Endothelial cell of umbilical vein (primary cell): ENCODE results near the gene FTO. TPM values are rescaled to one million over a fixed set of nuclear protein-coding genes. Genes with fewer than 3 reads are reported as not detected.

Source experiments
- BruUV-seq: library from RNA; stranded (reverse); fragments of 400-500 nt; replicated peaks from 2 replicates; lab custom pipeline; 2021; lab: Mats Ljungman, UMichigan
- CTCF ChIA-PET: fragments of 300-600, 350-600 bp; sonication (Branson Sonifier 250); formaldehyde crosslinking; loops from one replicate; lab custom pipeline; 2021; ENCODE audit warnings: antibody characterized with exemption, inconsistent platforms; lab: Charles Lee
- POLR2A ChIA-PET: fragments of 300-600, 350-600 bp; sonication (Branson Sonifier 250); formaldehyde crosslinking; loops from one replicate; lab custom pipeline; 2021; ENCODE audit warnings: antibody characterized with exemption, inconsistent platforms; lab: Charles Lee
- DNase-seq: peaks from one replicate; pipeline ENCODE4 v3.0.0-alpha.2; 2011; ENCODE audit warnings: low read depth, low spot score
- FAIRE-seq: peaks from 2 replicates; lab custom pipeline; 2011; peaks lifted over from hg19 to GRCh38; lab: Jason Lieb, UNC
- H2AFZ ChIP-seq: 2 replicates; pipeline ENCODE4 v1.6.0; 2012; ENCODE audit warnings: low read depth, low read length, control low read depth, inconsistent platforms
- H3K27ac ChIP-seq: 2 replicates; pipeline ENCODE4 v1.5.1; 2011; ENCODE audit warnings: low read depth, mild to moderate bottlenecking, control low read depth, low read length, moderate library complexity; ENCODE audit not compliant: insufficient read depth
- H3K27me3 ChIP-seq, 2 experiments: 2 replicates each; pipeline versions ENCODE4 v1.6.0 to v1.6.1; 2011; ENCODE audit warnings: low read length in 2 of 2, mixed read lengths in 1 of 2; ENCODE audit not compliant: control insufficient read depth in 2 of 2, insufficient read depth in 2 of 2
- H3K36me3 ChIP-seq, 2 experiments: 2 replicates in 1 of 2; 3 replicates in 1 of 2; pipeline ENCODE4 v1.5.1; 2011; ENCODE audit warnings: low read length in 2 of 2, mild to moderate bottlenecking in 1 of 2, moderate library complexity in 1 of 2; ENCODE audit not compliant: control insufficient read depth in 2 of 2, insufficient read depth in 2 of 2; ENCODE audit errors: extremely low read depth in 1 of 2
- H3K4me1 ChIP-seq: 3 replicates; pipeline ENCODE4 v1.5.1; 2011; ENCODE audit warnings: mild to moderate bottlenecking, low read length; ENCODE audit not compliant: control insufficient read depth, insufficient read depth; ENCODE audit errors: extremely low read depth
- H3K4me2 ChIP-seq: 2 replicates; pipeline ENCODE4 v1.6.1; 2011; ENCODE audit warnings: low read length, control low read depth, mixed read lengths; ENCODE audit not compliant: insufficient read depth
- H3K4me3 ChIP-seq, 3 experiments: fragments of 200-600 bp in 1 of 3; sonication (generic), shearing (Covaris generic) in 1 of 3; replicated peaks in 1 of 3; 2 replicates each; pipeline ENCODE4 v1.5.1; 2011 to 2016; ENCODE audit warnings: control low read depth in 3 of 3, low read length in 3 of 3, mild to moderate bottlenecking in 2 of 3, inconsistent platforms in 1 of 3, low read depth in 1 of 3, moderate library complexity in 1 of 3; ENCODE audit not compliant: insufficient read depth in 1 of 3
- H3K79me2 ChIP-seq: 2 replicates; pipeline ENCODE4 v1.6.0; 2012; ENCODE audit warnings: low read length, inconsistent platforms; ENCODE audit not compliant: control insufficient read depth, insufficient read depth
- H3K9ac ChIP-seq: replicated peaks from 2 replicates; pipeline ENCODE3; 2011; ENCODE audit warnings: low read length, control low read depth; ENCODE audit not compliant: insufficient read depth; ENCODE audit errors: extremely low read depth
- H3K9me1 ChIP-seq: replicated peaks from 3 replicates; pipeline ENCODE4 v1.6.0; 2011; ENCODE audit warnings: mild to moderate bottlenecking, low read length; ENCODE audit not compliant: control insufficient read depth, insufficient read depth; ENCODE audit errors: extremely low read depth
- H3K9me3 ChIP-seq: replicated peaks from 2 replicates; pipeline ENCODE4 v1.5.1; 2012; ENCODE audit warnings: low read length, inconsistent platforms; ENCODE audit not compliant: control insufficient read depth, insufficient read depth
- H4K20me1 ChIP-seq: replicated peaks from 2 replicates; pipeline ENCODE3; 2011; ENCODE audit warnings: mild to moderate bottlenecking, low read length; ENCODE audit not compliant: control insufficient read depth, insufficient read depth; ENCODE audit errors: extremely low read depth
- CTCF ChIP-seq, 2 donors: IDR thresholded peaks; 1 replicate in 1 of 2; 2 replicates in 1 of 2; pipeline ENCODE4 v1.5.1; 2011; ENCODE audit warnings: low read length in 2 of 2, mild to moderate bottlenecking in 2 of 2, moderate library complexity in 2 of 2, control low read depth in 1 of 2, inconsistent platforms in 1 of 2, low read depth in 1 of 2; ENCODE audit not compliant: insufficient read depth in 1 of 2; ENCODE audit errors: extremely low read depth in 1 of 2
- EZH2 ChIP-seq: IDR thresholded peaks from 2 replicates; pipeline ENCODE4 v1.6.1; 2012; ENCODE audit warnings: borderline replicate concordance, low read depth, mild to moderate bottlenecking, moderate library complexity, low read length, inconsistent platforms; ENCODE audit not compliant: severe bottlenecking
- FOS ChIP-seq: IDR thresholded peaks from 2 replicates; pipeline ENCODE4 v1.6.1; 2011; ENCODE audit warnings: mild to moderate bottlenecking, low read length, moderate library complexity, borderline replicate concordance; ENCODE audit not compliant: insufficient read depth
- GATA2 ChIP-seq: IDR thresholded peaks from 2 replicates; pipeline ENCODE4 v1.7.0; 2011; ENCODE audit warnings: low read depth, mild to moderate bottlenecking, moderate library complexity, mixed read lengths, low read length; ENCODE audit not compliant: insufficient read length, insufficient read depth
- JUN ChIP-seq: IDR thresholded peaks from 2 replicates; pipeline ENCODE4 v1.6.1; 2011; ENCODE audit warnings: borderline replicate concordance, low read depth; ENCODE audit not compliant: insufficient read length, insufficient read depth
- MAX ChIP-seq: IDR thresholded peaks from 2 replicates; pipeline ENCODE4 v1.6.1; 2011; ENCODE audit not compliant: insufficient read depth, insufficient read length
- MYC ChIP-seq: IDR thresholded peaks from one replicate; pipeline ENCODE4 v1.6.1; 2011; ENCODE audit warnings: mild to moderate bottlenecking, low read depth, low read length
- POLR2A ChIP-seq: IDR thresholded peaks from 2 replicates; pipeline ENCODE4 v1.6.1; 2012; ENCODE audit warnings: low read depth, mild to moderate bottlenecking, control low read depth, low read length
- POLR2AphosphoS5 ChIP-seq: IDR thresholded peaks from 2 replicates; pipeline ENCODE4 v1.6.1; 2012; ENCODE audit warnings: low read depth, mild to moderate bottlenecking, control low read depth, low read length, moderate library complexity; ENCODE audit not compliant: insufficient read depth
- dilution Hi-C: fragments of 300-500 bp; cut with MboI; formaldehyde crosslinking; loops from one replicate; pipeline ENCODE4 v1.15.0; 2019; ENCODE audit warnings: low sequenced_read_pairs; ENCODE audit not compliant: extremely low pct_ligation_motif_present
- intact Hi-C: fragments of 100-400 bp; cut with micrococcal nuclease; formaldehyde crosslinking; loops from one replicate; pipeline ENCODE4 v1.10.0; 2022
- polyA plus RNA-seq, 4 experiments: library from polyadenylated mRNA; depleted of rRNA in 3 of 4; stranded (reverse) in 3 of 4; unstranded in 1 of 4; fragments of >200 nt; gene quantifications; 2 replicates each; pipeline versions ENCODE4 v1.2.1 to v1.2.3, GENCODE V29; 2011 to 2012; ENCODE audit warnings: missing spikeins in 1 of 4
- total RNA-seq: library from RNA; stranded (reverse); gene quantifications from 2 replicates; pipeline ENCODE4 v1.2.3, GENCODE V29; 2021

Gene FTO
- total and polyA plus RNA-seq, 2 donors (not counting 3 experiments of a cell fraction or from before 2014, with no cell fraction given): 48.6 to 87.1 TPM

- Histone ChIP-seq H3K27me3 (no peaks in the 10 kb centered on the region), H3K4me3 (no peak overlapping the region), H3K9me3 (no peaks in the 10 kb centered on the region), H3K27ac (no peak overlapping the region), H3K9ac (no peak overlapping the region), H3K9me1 (no peaks in the 10 kb centered on the region), H3K36me3 (no peaks in the 10 kb centered on the region), H2AFZ (no peak overlapping the region), H3K4me2 (no peak overlapping the region), H3K4me1 (no peaks in the 10 kb centered on the region), H3K79me2 (no peaks in the 10 kb centered on the region), H4K20me1 (no peaks in the 10 kb centered on the region)
- intact Hi-C loops (no loop called here), dilution Hi-C loops (no loop called here)
- FAIRE-seq: no peak
- TF ChIP-seq POLR2AphosphoS5 (no peak), MAX (no peak), EZH2 (no peak), FOS (no peak), MYC (no peak), GATA2 (no peak), CTCF (IDR thresholded peaks at IDR 0.05; ENCODE audit: extremely low read depth in 1 of 2, insufficient read depth in 1 of 2, low read depth in 1 of 2, low read length in 2 of 2) (no peak), POLR2A (no peak), JUN (no peak)
- BruUV-seq: no TSS peak
- CTCF ChIA-PET: no interaction called here
- POLR2A ChIA-PET: no interaction called here
- DNase-seq: peak; percentile 14
These were observed 287.9 kb downstream of the FTO start for GRCh38 chr16:53991754-53992378.
